AG10803 (cell line): ENCODE data around the gene WRNIP1.

ENCODE experiments used
- DNase-seq: peaks from one replicate; pipeline ENCODE4 v3.0.0; 2010; ENCODE audit warnings: low read depth
- H3K4me3 ChIP-seq: 2 replicates; pipeline ENCODE4 v1.5.1; 2011; ENCODE audit warnings: mild to moderate bottlenecking, low read length, control low read depth
- CTCF ChIP-seq: conservative IDR thresholded peaks from 2 replicates; pipeline ENCODE4 v1.5.1; 2011; ENCODE audit warnings: mild to moderate bottlenecking, low read length, control low read depth, inconsistent platforms

Gene WRNIP1

GRCh38 chr6:2768696-2769095 is 3.5 kb downstream of the WRNIP1 start:
- peak overlapping the region; percentile 92 for H3K4me3 ChIP-seq
- no peak for DNase-seq

GRCh38 chr6:2770171-2770570 is 5.0 kb downstream of the WRNIP1 start:
- DNase-seq = no peak
- TF ChIP-seq CTCF = no peak
- H3K4me3 ChIP-seq = no peak overlapping the region

More at GRCh38 chr6:2768696-2769095, 3.5 kb downstream of the WRNIP1 start:
- no peak for TF ChIP-seq CTCF

- DNase-seq = no peak
- no peak for TF ChIP-seq CTCF
- H3K4me3 ChIP-seq = no peak overlapping the region
Observed at GRCh38 chr6:2771079-2771478, 5.9 kb downstream of the WRNIP1 start.

GRCh38 chr6:2772840-2773239 is 7.6 kb downstream of the WRNIP1 start:
- no peak for DNase-seq
- no peak for TF ChIP-seq CTCF
- no peak overlapping the region for H3K4me3 ChIP-seq

- TF ChIP-seq CTCF = no peak
- peak; percentile 61 for DNase-seq
- H3K4me3 ChIP-seq = no peak overlapping the region
Observed at GRCh38 chr6:2773449-2773848, 8.3 kb downstream of the WRNIP1 start.

GRCh38 chr6:2775003-2775402 is 9.8 kb downstream of the WRNIP1 start:
- H3K4me3 ChIP-seq = no peak overlapping the region
- TF ChIP-seq CTCF = no peak
- DNase-seq = no peak

- no peak for DNase-seq
- no peak overlapping the region for H3K4me3 ChIP-seq
- no peak for TF ChIP-seq CTCF
Observed at GRCh38 chr6:2777249-2777648, 12.1 kb downstream of the WRNIP1 start.
